Epithelial cell of proximal tubule (primary cell): ENCODE data around the gene ARID3B. TPM values are rescaled to one million over a fixed set of nuclear protein-coding genes. Genes with fewer than 3 reads are reported as not detected.
"Not testable (repeated sequence)": the region's sequence is repeated elsewhere in the genome, so short reads cannot be mapped to it uniquely, and the experiment has no call there.

Experiments
- DNase-seq: peaks from one replicate; pipeline ENCODE4 v3.0.0-alpha.2; 2011; ENCODE audit warnings: low read depth
- H3K4me3 ChIP-seq: 2 replicates; pipeline ENCODE4 v1.5.1; 2011; ENCODE audit warnings: low read depth, mild to moderate bottlenecking, low read length
- CTCF ChIP-seq: conservative IDR thresholded peaks from 2 replicates; pipeline ENCODE4 v1.5.1; 2012; ENCODE audit warnings: low read depth, mild to moderate bottlenecking, low read length
- total RNA-seq: library from RNA; depleted of rRNA; stranded (reverse); fragments of >200 nt; gene quantifications from 2 replicates; pipeline ENCODE4 v1.2.3, GENCODE V29; 2015

Gene ARID3B
- total RNA-seq, 1 donor from 2014 or later, result 22.4 TPM

DNA sequence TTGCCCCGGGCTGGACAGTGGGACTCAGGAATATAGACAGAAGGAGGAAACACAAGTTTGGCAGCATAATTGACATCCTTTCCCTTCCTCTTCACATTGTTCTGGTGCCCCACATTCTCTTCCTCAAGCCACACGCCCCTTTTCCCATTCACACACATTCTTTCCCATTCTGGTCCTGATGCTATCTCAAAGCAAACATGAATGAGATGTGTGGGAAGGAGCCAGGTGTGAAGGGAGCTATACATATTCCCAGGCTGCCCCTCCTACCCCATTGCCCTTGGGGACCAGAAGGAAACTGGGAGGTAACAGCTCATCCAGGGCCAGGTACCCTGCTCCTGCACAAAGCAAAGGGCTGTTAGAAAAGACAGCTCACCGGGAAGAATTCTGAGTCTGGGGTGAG, 51.2 kb downstream of the ARID3B start:
- DNase-seq, result no peak
- no peak for TF ChIP-seq CTCF
- H3K4me3 ChIP-seq, result no peak overlapping the region

DNA sequence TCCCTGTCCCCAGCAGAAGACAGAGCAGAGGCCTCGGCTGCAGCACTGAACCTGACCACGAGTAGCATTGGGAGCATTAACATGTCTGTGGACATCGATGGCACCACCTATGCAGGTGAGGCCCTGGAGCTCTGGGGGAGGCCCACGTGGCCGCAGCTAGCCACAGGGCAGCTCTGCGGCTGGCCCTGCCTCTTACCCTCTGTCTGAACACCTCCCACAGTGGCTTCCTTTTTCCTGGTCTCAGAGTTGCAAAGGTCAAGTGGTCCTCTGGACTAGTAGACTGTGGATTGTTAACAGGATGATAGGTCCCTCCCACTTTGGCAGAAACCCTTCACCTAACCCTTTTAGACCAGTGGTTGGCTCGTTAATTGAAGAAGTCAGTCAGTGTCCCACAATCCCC, 52.1 kb downstream of the ARID3B start:
- H3K4me3 ChIP-seq, result no peak overlapping the region
- no peak for DNase-seq
- TF ChIP-seq CTCF, result no peak

DNA sequence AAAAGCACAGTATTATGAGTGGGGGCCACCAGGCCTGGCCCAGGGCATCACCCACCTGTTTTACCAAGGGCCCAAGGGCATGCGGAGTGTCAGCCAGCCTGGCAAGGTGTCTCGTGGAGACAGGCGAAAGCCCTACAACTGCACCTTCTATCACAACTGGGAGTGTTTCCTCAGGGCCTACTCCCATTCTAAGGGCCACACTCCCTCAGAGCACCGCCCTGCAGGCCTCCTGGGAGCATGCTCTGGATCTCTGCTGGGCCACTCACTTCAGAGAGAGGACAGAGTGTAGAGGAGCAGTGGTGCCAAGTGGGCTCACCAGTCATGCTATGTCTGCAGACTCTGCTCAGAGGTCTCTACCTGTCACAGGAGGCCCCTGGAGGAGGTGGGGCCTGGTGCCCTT, 53.4 kb downstream of the ARID3B start:
- no peak for TF ChIP-seq CTCF
- H3K4me3 ChIP-seq, result no peak overlapping the region
- no peak for DNase-seq

GRCh38 chr15:74595271-74595670, 54.3 kb downstream of the ARID3B start:
- DNase-seq, result no peak
- no peak for TF ChIP-seq CTCF

GRCh38 chr15:74596736-74597135, 55.7 kb downstream of the ARID3B start:
- not testable (repeated sequence) for H3K4me3 ChIP-seq, DNase-seq

More at GRCh38 chr15:74595271-74595670, 54.3 kb downstream of the ARID3B start:
- H3K4me3 ChIP-seq, result no peak overlapping the region

- not testable (repeated sequence) for DNase-seq, H3K4me3 ChIP-seq
These were observed 56.2 kb downstream of the ARID3B start for GRCh38 chr15:74597146-74597705.

DNA sequence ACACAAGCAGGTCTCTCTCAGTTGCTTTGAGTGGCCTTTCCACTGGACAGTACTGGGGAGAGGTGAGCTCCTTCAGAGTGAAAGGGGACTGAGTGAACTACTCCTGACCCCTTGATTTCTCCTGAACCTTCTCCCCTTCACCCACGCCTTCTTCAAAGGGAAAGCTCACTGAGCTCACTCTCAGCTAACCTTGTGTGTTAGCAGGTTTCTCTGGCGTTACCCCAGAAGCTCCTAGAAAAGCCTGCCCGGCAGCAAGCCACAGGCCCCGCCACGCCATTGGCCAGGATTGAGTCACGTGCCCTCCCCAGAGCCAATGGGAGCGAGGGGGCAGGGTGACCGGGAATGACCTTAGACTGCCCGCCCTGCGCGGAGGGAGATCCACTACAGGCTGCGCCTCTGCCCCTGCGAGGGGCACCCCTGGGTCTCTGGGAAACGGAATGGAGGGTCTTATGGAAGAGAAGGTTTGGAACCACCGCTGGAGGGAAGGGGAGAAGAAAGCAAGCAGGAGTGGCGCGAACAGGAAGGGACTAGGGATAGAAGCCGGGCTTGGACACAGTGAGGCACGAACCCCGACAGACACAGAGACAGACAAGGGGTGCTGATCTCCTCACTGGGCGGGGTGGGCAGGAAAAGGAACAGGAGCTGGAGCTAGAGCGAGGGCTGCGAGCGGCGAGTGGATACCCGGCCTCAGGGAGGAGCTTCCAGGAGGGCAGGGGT, 57.3 kb downstream of the ARID3B start:
- DNase-seq, result no peak
- H3K4me3 ChIP-seq, result peak overlapping the region; percentile 79
- TF ChIP-seq CTCF, result no peak

GRCh38 chr15:74599156-74599555, 58.1 kb downstream of the ARID3B start:
- no peak for DNase-seq
- H3K4me3 ChIP-seq, result peak overlapping the region; percentile 79
- TF ChIP-seq CTCF, result no peak
